NCI-H1694 treated with DMSO at 0.1 percent for 48 hours (cell line): ENCODE data around the gene F7.
"Not testable (repeated sequence)": the region's sequence is repeated elsewhere in the genome, so short reads cannot be mapped to it uniquely, and the experiment has no call there.

Experiments used
- DNase-seq: peaks from one replicate; lab custom pipeline; 2025; lab: John Stamatoyannopoulos, UW

The F7 gene

DNA sequence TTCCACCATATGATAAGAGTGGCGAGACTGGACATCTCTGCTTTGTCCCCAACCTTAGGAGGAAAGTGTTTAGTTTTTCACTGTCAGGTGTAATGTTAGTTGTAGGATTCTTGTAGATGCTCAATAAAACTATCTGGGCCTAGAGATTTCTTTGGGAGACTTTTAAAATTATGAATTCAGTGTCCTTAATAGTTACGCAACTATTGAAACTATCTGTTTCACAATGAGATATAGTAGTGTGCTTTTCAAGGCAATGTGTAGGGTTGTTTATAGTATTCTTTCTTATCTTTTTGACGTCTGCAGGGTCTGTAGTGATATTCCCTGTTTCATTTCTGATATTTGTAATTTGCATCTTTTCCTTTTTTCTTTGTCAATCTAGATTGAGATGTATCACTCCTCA, 33.2 kb upstream of the F7 start:
- no peak for DNase-seq

GRCh38 chr13:113073942-113074341, 31.6 kb upstream of the F7 start:
- DNase-seq = no peak

GRCh38 chr13:113074401-113074800, 31.2 kb upstream of the F7 start:
- DNase-seq = no peak

DNA sequence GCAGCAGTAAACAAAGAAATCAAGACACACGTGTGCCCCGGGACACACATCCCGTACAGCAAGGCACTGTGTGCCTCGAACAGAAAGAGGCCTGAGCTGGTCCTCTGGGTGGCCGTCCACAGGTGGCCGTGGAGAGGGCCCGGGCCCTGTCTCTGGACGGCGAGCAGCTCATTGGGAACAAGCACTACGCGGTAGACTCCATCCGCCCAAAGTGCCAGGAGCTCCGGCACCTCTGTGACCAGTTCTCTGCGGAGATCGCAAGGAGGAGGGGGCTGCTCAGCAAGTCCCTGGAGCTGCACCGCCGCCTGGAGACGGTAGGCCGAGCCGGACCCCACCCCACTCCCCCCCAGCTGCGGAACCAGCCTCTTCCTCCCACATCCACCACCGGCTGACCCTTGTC, 30.7 kb upstream of the F7 start:
- no peak for DNase-seq

DNA sequence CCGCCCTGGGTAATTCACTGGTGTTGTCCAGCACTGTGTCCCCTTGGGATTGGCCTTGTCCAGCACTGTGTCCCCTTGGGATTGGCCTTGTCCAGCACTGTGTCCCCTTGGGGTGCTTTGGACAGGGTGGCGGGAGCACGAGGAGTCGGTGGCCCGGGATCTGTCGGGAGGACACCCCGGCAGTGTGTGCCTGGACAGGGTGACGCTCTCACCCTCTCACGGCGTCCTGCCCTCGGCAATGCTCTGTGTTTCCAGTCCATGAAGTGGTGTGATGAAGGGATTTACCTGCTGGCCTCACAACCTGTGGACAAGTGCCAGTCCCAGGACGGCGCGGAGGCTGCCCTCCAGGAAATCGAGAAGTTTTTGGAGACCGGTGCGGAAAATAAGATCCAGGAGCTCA, 29.9 kb upstream of the F7 start:
- no peak for DNase-seq

- DNase-seq = no peak
Measured at GRCh38 chr13:113076681-113077401, 28.8 kb upstream of the F7 start.

GRCh38 chr13:113077566-113077952, 28.0 kb upstream of the F7 start:
- DNase-seq = no peak

DNA sequence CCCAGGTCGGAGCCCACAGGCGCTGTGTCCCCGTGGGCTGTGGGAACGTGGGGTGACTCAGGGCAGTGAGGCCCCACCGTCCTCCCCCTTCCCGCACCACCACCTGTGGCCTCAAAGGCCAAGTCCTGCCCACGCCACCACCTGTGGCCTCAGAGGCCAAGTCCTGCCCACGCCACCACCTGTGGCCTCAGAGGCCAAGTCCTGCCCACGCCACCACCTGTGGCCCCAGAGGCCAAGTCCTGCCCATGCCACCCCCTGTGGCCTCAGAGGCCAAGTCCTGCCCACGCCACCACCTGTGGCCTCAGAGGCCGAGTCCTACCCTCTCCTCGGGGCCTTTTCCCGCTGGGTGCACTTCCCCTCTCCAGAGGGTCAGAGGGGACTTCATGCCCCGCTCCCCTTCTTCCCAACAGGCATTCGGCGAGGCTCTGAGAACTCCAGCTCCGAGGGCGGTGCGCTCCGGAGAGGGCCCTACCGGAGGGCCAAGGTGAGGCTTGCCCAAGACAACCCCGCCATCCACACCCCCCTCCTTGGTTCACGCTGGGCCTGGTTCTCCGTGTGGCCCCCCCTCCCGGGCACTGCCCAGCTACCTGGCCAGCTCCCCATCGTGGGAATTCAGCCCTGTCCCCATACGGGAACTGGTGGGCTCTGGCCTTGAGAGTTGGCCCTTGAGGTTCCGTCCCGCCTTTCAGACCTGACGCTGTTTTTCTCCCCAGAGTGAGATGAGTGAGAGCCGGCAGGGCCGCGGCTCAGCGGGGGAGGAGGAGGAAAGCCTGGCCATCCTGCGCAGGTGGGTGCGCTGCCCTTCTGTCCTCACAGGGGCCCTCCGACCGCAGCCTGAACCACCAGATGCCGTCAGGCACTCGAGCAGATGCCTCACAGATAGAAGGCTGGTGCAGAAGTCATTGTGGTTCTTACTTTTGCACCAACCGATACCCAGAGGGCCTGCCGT, 27.4 kb upstream of the F7 start:
- peak; percentile 66 for DNase-seq

DNA sequence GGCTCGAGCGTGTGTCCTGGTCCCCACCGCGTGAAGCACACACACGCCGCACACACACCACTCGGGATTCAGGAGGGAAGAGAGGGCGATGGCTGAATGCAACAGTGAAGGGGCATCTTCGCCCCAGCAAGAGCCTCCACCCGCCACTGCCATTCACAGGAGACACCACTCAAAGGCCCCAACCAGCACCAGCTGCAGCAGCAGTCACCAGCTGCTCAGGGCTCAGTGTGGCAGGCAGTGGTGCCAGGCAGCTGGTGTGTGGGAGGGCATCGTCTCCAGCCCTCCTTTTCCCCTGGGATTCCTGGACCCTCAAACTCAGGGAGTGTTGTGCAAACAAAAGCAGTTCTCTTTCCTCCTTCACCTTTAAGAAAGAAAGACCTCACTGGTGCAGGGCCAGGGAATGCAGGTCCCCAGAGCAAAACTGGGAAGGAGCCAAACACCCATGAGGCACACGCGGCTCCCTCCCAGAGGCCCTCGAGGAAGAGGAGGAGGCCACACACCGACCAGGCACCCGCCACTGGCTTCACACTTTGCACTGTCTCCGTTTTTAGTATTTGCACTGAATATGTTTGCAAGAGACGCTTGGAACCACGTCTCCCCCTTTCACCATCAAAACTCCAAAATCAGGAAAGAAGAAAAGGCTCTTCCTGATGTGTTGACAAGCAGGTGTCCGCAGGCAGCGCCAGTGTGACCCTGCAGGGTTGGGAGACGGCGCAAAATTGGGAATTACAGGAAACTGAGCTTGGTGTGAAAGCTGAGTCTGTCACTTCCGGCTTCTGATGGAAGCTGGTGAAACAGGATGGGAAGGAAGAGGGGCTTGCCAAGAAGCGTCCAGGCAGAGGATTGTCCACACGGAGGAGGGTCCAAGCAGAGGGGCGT, 26.4 kb upstream of the F7 start:
- DNase-seq = peak; percentile 66

DNA sequence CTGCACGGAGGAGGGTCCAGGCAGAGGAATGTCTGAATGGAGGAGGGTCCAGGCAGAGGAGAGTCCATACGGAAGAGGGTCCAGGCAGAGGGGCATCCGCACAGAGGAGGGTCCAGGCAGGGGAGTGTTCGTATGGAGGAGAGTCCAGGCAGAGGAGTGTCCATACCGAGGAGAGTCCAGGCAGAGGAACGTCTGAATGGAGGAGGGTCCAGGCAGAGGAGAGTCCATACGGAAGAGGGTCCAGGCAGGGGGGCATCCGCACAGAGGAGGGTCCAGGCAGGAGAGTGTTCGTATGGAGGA, 25.9 kb upstream of the F7 start:
- not testable (repeated sequence) for DNase-seq

- DNase-seq = no peak
Measured at GRCh38 chr13:113080361-113080831, 25.2 kb upstream of the F7 start.

DNA sequence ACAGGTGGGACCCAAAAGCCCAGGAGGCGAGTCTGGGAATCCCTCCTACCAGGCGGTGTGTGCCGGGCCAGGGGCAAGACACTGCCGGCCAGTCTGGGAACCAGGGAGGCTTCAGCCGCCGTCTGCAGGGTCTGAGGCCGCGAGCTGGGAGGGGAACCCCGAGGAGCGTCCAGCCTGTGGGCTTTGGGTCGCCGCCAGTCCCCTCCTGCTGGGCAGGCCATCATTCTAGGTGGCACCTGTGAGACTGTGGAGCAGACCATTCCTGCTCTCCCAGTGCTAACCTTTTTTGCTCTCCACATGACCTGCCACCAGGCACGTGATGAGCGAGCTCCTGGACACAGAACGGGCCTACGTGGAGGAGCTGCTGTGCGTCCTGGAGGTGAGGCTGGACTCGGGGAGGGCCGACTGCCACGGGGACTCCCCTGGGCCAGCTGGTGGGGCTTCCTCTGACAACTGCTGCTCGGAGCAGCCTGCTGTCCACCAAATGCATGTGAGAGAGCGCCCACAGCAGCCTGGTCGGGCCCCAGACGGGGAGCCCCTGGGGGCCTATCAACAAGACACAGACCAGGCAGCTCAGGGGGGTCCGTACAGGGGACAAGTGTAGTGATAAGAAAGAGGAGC, 24.6 kb upstream of the F7 start:
- DNase-seq = no peak

- DNase-seq = no peak
Measured at GRCh38 chr13:113082198-113083021, 23.2 kb upstream of the F7 start.

GRCh38 chr13:113083022-113083373, 22.6 kb upstream of the F7 start:
- DNase-seq = no peak

- DNase-seq = no peak
Measured at GRCh38 chr13:113083402-113084061, 22.1 kb upstream of the F7 start.

GRCh38 chr13:113084094-113084942, 21.3 kb upstream of the F7 start:
- DNase-seq = no peak

DNA sequence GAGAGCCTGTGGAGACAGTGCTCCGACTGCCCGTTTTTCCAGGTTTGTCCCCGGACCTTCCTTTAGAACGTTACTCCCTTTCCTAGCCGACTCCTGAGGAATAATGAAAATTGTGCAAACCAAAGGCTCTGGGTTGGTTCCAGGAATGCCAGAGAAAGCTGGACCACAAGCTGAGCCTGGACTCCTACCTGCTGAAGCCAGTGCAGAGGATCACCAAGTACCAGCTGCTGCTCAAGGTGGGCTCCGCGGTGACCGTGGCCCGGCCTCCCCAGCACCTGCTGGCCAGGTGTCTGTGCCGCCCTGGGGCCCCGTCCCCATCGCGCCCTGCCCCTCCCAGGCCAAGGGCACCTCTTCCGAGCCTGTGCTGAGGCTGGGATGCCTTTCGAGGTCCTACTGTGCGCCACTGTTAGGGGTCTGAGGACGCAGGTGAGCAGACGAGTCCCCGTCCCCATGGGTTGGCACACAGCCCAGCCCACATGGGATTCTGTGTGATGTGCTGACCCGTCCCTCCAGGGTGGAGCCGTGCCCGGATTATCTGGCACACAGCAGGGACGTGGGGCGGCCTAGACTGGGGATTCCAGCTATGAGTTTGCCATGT, 20.5 kb upstream of the F7 start:
- no peak for DNase-seq

GRCh38 chr13:113086031-113086750, 19.4 kb upstream of the F7 start:
- DNase-seq = no peak
